PC-3 (cell line): ENCODE measurements around the gene ENOSF1. TPM values are rescaled to one million over a fixed set of nuclear protein-coding genes. Genes with fewer than 3 reads are reported as not detected.

ENCODE experiments used
- ATAC-seq: fragments of 200-7000 bp; cut with Tn5 transposase; 2 replicates; pipeline ENCODE4 v1.9.1; 2020; ENCODE audit warnings: mild to moderate bottlenecking, moderate library complexity
- BruUV-seq: library from RNA; stranded (reverse); fragments of 400-500 nt; replicated peaks from 2 replicates; lab custom pipeline; 2021; lab: Mats Ljungman, UMichigan
- CTCF ChIA-PET: fragments of 300-600 bp; sonication (Branson Sonifier 250); formaldehyde crosslinking; loops from one replicate; lab custom pipeline; 2022; ENCODE audit warnings: antibody characterized with exemption; lab: Charles Lee
- POLR2A ChIA-PET: fragments of 300-600 bp; sonication (Branson Sonifier 250); formaldehyde crosslinking; loops from one replicate; lab custom pipeline; 2022; ENCODE audit warnings: antibody characterized with exemption; ENCODE audit not compliant: unreplicated experiment; lab: Charles Lee
- DNase-seq: peaks from one replicate; pipeline ENCODE4 v3.0.0-alpha.2; 2015
- H2AFZ ChIP-seq: fragments of 300-600 bp; sonication (generic); 2 replicates; pipeline ENCODE4 v1.6.0; 2016; ENCODE audit warnings: antibody characterized with exemption, low read length
- H3F3A ChIP-seq: fragments of 300-600 bp; sonication (generic); one replicate; pipeline ENCODE4 v1.6.0; 2017; ENCODE audit warnings: antibody characterized with exemption, low read length, control low read depth, mild to moderate bottlenecking; ENCODE audit not compliant: unreplicated experiment
- H3K27ac ChIP-seq: fragments of 300-600 bp; sonication (generic); 2 replicates; pipeline ENCODE4 v1.5.1; 2016; ENCODE audit warnings: mild to moderate bottlenecking, low read length
- H3K27me3 ChIP-seq: fragments of 300-600 bp; sonication (generic); 2 replicates; pipeline ENCODE4 v1.6.1; 2016; ENCODE audit warnings: low read length, mixed read lengths
- H3K36me3 ChIP-seq: fragments of 300-600 bp; sonication (generic); 2 replicates; pipeline ENCODE4 v1.6.1; 2016; ENCODE audit warnings: low read depth, mixed run types, low read length, mixed read lengths
- H3K4me1 ChIP-seq: fragments of 300-600 bp; sonication (generic); 2 replicates; pipeline ENCODE4 v1.5.1; 2016; ENCODE audit warnings: low read length; ENCODE audit not compliant: insufficient read depth
- H3K4me2 ChIP-seq: fragments of 300-600 bp; sonication (generic); 2 replicates; pipeline ENCODE4 v1.6.0; 2016; ENCODE audit warnings: low read length
- H3K4me3 ChIP-seq: fragments of 300-600 bp; sonication (generic); 2 replicates; pipeline ENCODE4 v1.5.1; 2016; ENCODE audit warnings: mild to moderate bottlenecking, low read length, mixed read lengths
- H3K79me2 ChIP-seq: fragments of 300-600 bp; sonication (generic); 2 replicates; pipeline ENCODE4 v1.6.1; 2017; ENCODE audit warnings: low read length, mixed read lengths
- H3K9ac ChIP-seq: fragments of 300-600 bp; sonication (generic); 2 replicates; pipeline ENCODE4 v1.6.0; 2016; ENCODE audit warnings: mild to moderate bottlenecking, low read length
- H3K9me2 ChIP-seq: fragments of 300-600 bp; sonication (generic); replicated peaks from 2 replicates; pipeline ENCODE4 v1.6.1; 2016; ENCODE audit warnings: mixed run types, low read length, mixed read lengths
- H3K9me3 ChIP-seq: fragments of 300-600 bp; sonication (generic); 2 replicates; pipeline ENCODE4 v1.6.1; 2016; ENCODE audit warnings: low read length, mixed read lengths
- H4K20me1 ChIP-seq: fragments of 300-600 bp; sonication (generic); 2 replicates; pipeline ENCODE4 v1.6.1; 2016; ENCODE audit warnings: low read length, mixed read lengths
- CTCF ChIP-seq: fragments of 300-600 bp; sonication (generic); conservative IDR thresholded peaks from 2 replicates; pipeline ENCODE4 v1.5.1; 2017; ENCODE audit warnings: antibody characterized with exemption, low read depth, mild to moderate bottlenecking, low read length
- EZH2 ChIP-seq: fragments of 300-600 bp; sonication (generic); IDR thresholded peaks from one replicate; pipeline ENCODE4 v1.6.1; 2017; ENCODE audit warnings: antibody characterized with exemption, mild to moderate bottlenecking, low read length; ENCODE audit not compliant: unreplicated experiment
- EZH2phosphoT487 ChIP-seq: fragments of 300-600 bp; sonication (generic); IDR thresholded peaks from 2 replicates; pipeline ENCODE4 v1.6.1; 2018; ENCODE audit warnings: mild to moderate bottlenecking, antibody characterized with exemption, low read length, borderline replicate concordance
- intact Hi-C: fragments of 100-400 bp; cut with micrococcal nuclease; formaldehyde crosslinking; loops from 2 replicates; pipeline ENCODE4 v1.9.0; 2023
- total RNA-seq: library from RNA; depleted of rRNA; stranded (reverse); fragments of >200 nt; gene quantifications from 2 replicates; pipeline ENCODE4 v1.2.3, GENCODE V29; 2014

The ENOSF1 gene
- total RNA-seq, 1 experiment from 2014 or later: 44.2 TPM

GRCh38 chr18:649341-649740 is 63.1 kb downstream of the ENOSF1 start:
- peak overlapping the region; percentile 71 for H3K27ac ChIP-seq
- H4K20me1 ChIP-seq: no peaks in the 10 kb centered on the region
- H3K9me2 ChIP-seq: no peaks in the 10 kb centered on the region
- peaks cover 24% of the 10 kb centered on the region for H3K4me1 ChIP-seq
- peak overlapping the region; percentile 10; the same call in 1 of the 2 replicates for H3K9ac ChIP-seq
- H3K79me2 ChIP-seq: no peaks in the 10 kb centered on the region
- H3K4me2 ChIP-seq: peak overlapping the region; percentile 51
- peak overlapping the region; percentile 6; the same call in 1 of the 2 replicates for H3K4me3 ChIP-seq
- CTCF ChIA-PET: interaction anchor here (1.1 to 1.4 kb wide), 2 partner anchors 9 to 25 kb away, joined by 6 to 8 read pairs; partner anchors contain the start of gene TYMS
- no peaks in the 10 kb centered on the region for H3K27me3 ChIP-seq
- POLR2A ChIA-PET: interaction anchor here (0.6 kb wide), 1 partner anchor 451 kb away, joined by 4 read pairs; no protein-coding TSS in a partner anchor
- TF ChIP-seq CTCF (no peak), EZH2 (no peak), EZH2phosphoT487 (no peak)
- no peaks in the 10 kb centered on the region for H3F3A ChIP-seq
- intact Hi-C loops: no loop called here
- no peak overlapping the region for H2AFZ ChIP-seq
- H3K36me3 ChIP-seq: no peaks in the 10 kb centered on the region
- BruUV-seq: no TSS peak
- ATAC-seq (peak; percentile 89), DNase-seq (peak; percentile 89)
- no peaks in the 10 kb centered on the region for H3K9me3 ChIP-seq

GRCh38 chr18:647304-647703 is 65.1 kb downstream of the ENOSF1 start:
- Histone ChIP-seq H2AFZ (no peak overlapping the region), H4K20me1 (no peaks in the 10 kb centered on the region), H3K27ac (no peak overlapping the region), H3K27me3 (no peaks in the 10 kb centered on the region), H3K9ac (no peak overlapping the region), H3K4me3 (no peak overlapping the region), H3K79me2 (no peaks in the 10 kb centered on the region), H3K9me2 (no peaks in the 10 kb centered on the region), H3K4me1 (peaks cover 27% of the 10 kb centered on the region), H3K4me2 (no peak overlapping the region), H3F3A (no peaks in the 10 kb centered on the region), H3K9me3 (no peaks in the 10 kb centered on the region), H3K36me3 (no peaks in the 10 kb centered on the region)
- no TSS peak for BruUV-seq
- no peak for ATAC-seq
- intact Hi-C loops: no loop called here
- POLR2A ChIA-PET: no interaction called here
- no peak for DNase-seq
- CTCF ChIA-PET: no interaction called here
- no peak for TF ChIP-seq EZH2
- TF ChIP-seq EZH2phosphoT487: no peak
- no peak for TF ChIP-seq CTCF

GRCh38 chr18:644395-645004 is 67.9 kb downstream of the ENOSF1 start:
- intact Hi-C loops: no loop called here
- no peak overlapping the region for H3K4me3 ChIP-seq
- H3K27me3 ChIP-seq: no peaks in the 10 kb centered on the region
- no peak overlapping the region for H3K27ac ChIP-seq
- no peaks in the 10 kb centered on the region for H3F3A ChIP-seq
- peak; percentile 62 for ATAC-seq
- no peak overlapping the region for H3K9ac ChIP-seq
- peaks cover 14% of the 10 kb centered on the region for H3K4me1 ChIP-seq
- H3K79me2 ChIP-seq: no peaks in the 10 kb centered on the region
- DNase-seq: peak; percentile 54
- H3K4me2 ChIP-seq: no peak overlapping the region
- H3K36me3 ChIP-seq: no peaks in the 10 kb centered on the region
- H4K20me1 ChIP-seq: no peaks in the 10 kb centered on the region
- BruUV-seq: no TSS peak
- POLR2A ChIA-PET: no interaction called here
- H3K9me2 ChIP-seq: no peaks in the 10 kb centered on the region
- no peaks in the 10 kb centered on the region for H3K9me3 ChIP-seq
- CTCF ChIA-PET: interaction anchor here (1.4 kb wide), 1 partner anchor 20 kb away, joined by 6 read pairs; no protein-coding TSS in a partner anchor
- H2AFZ ChIP-seq: no peak overlapping the region
- TF ChIP-seq EZH2phosphoT487: no peak
- no peak for TF ChIP-seq EZH2
- no peak; the same call in 1 of the 2 replicates for TF ChIP-seq CTCF
